ENCODE results near the gene CASP7. TPM values are rescaled to one million over a fixed set of nuclear protein-coding genes. Genes with fewer than 3 reads are reported as not detected.

CASP7 gene
- total RNA-seq, 4 donors from 2014 or later, result 11.6 to 17.2 (median 13.8) TPM

DNA sequence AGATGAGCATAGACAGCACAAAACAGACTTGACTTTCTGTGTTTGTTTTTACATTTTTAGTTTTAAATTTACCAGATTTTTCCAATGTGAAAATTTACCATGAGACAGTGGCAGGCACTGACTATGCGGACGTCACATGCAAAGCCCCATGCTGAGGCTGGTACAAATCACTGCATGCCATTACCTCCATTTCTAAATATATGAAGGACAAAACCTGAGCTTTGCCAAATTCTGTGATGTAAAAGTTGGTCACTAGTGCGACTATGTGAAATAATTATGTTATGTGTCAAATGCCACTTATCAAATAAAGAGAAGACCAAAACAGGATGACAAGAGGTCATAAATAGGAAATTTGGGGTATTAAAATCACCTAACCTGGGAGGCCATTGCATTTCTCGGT, 38.0 kb upstream of the CASP7 start:
- 70 to 96% methylated on average over 4 of the region's 4 CpGs for WGBS, 2 donors
- H3K4me1 ChIP-seq, result no peaks in the 10 kb centered on the region
- DNase-seq, result no peak
- H3K27me3 ChIP-seq, result no peaks in the 10 kb centered on the region
- H3K4me3 ChIP-seq (replicated peaks in 1 of 3), result no peak overlapping the region
- TF ChIP-seq, protein P1, sequence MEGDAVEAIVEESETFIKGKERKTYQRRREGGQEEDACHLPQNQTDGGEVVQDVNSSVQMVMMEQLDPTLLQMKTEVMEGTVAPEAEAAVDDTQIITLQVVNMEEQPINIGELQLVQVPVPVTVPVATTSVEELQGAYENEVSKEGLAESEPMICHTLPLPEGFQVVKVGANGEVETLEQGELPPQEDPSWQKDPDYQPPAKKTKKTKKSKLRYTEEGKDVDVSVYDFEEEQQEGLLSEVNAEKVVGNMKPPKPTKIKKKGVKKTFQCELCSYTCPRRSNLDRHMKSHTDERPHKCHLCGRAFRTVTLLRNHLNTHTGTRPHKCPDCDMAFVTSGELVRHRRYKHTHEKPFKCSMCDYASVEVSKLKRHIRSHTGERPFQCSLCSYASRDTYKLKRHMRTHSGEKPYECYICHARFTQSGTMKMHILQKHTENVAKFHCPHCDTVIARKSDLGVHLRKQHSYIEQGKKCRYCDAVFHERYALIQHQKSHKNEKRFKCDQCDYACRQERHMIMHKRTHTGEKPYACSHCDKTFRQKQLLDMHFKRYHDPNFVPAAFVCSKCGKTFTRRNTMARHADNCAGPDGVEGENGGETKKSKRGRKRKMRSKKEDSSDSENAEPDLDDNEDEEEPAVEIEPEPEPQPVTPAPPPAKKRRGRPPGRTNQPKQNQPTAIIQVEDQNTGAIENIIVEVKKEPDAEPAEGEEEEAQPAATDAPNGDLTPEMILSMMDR (IDR thresholded peaks at IDR 0.05), result no peak
- TF ChIP-seq POLR2A (IDR thresholded peaks at IDR 0.05), result no peak
- H3K27ac ChIP-seq, result no peak overlapping the region
- no peaks in the 10 kb centered on the region for H3K9me3 ChIP-seq
- intact Hi-C loops (cut with DNase I), result no loop called here
- H3K36me3 ChIP-seq, result no peaks in the 10 kb centered on the region

DNA sequence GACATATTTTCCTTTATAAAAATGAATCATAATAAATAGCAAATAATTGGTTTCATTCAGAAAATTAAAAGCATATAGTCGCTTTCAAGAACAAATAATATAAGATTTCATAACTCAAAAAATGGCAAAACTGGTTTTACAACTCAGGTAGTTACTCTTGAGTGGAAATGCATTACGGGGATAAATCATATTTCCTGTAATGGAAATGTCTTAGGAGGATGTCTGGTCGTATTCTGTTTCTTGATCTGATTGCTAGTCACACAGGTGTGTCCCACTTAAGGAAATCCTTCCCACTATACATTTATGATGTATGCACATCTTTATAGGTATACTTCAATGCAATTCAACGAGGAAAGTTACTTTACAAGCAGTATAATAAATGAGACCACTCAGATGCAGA, 36.5 kb upstream of the CASP7 start:
- Histone ChIP-seq H3K4me1 (no peaks in the 10 kb centered on the region), H3K27ac (no peak overlapping the region), H3K4me3 (replicated peaks in 1 of 3) (no peak overlapping the region), H3K27me3 (no peaks in the 10 kb centered on the region), H3K9me3 (no peaks in the 10 kb centered on the region), H3K36me3 (no peaks in the 10 kb centered on the region)
- intact Hi-C loops (cut with DNase I), result no loop called here
- DNase-seq, result no peak
- 89 to 91% methylated on average over 4 of the region's 4 CpGs for WGBS, 2 donors
- no peak for TF ChIP-seq POLR2A (IDR thresholded peaks at IDR 0.05)
- TF ChIP-seq, protein P1 (IDR thresholded peaks at IDR 0.05), result no peak

DNA sequence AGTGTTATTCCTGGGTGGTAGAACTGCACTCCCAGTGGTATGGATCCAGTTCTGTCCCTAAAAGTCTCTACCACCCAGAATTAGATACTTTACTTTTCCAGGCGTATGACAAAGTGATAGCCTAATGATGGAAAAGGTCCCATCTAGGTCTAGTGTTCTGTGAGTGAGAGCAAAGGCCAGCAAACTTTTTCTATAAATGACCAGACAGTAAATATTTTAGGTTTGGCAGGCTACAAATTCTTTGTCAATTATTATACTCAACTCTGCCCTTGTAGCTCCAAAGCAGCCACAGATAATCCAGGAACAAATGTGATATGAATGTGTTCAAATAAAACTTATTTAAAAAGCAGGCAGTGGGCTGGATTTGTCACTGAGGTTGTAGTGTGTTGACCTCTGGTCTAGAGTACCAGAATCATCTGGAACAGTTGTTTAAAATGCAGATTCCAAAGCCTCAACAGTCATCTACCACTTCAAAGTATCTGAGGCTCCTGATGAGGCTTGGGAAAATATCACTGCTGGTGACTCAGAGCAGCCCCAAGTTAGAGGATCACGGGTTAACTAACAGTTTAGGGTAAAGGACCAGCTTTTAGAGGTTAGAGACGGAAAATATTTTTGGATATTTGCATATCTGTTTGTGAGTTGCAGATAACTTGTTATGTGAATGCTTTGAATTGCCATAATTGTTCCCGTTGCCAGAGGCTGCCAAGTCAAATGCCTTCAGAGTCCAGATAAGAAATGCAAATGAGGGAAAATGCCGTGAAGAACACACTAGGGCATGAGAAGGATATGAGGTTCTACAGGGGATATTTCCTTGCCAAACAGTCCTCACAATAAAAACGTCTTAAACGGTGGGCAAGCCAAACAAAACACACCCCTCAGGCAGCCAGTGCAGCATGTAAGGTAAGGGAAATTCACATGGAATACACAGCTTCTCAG, 35.3 kb upstream of the CASP7 start:
- no peak overlapping the region for H3K27ac ChIP-seq
- 33 to 46% methylated on average over 7 of the region's 7 CpGs for WGBS, 2 donors
- H3K4me3 ChIP-seq (replicated peaks in 1 of 3), result no peak overlapping the region
- DNase-seq, result no peak
- no peaks in the 10 kb centered on the region for H3K9me3 ChIP-seq
- intact Hi-C loops (cut with DNase I), result no loop called here
- no peaks in the 10 kb centered on the region for H3K36me3 ChIP-seq
- H3K27me3 ChIP-seq, result no peaks in the 10 kb centered on the region
- no peaks in the 10 kb centered on the region for H3K4me1 ChIP-seq
- TF ChIP-seq, protein P1 (IDR thresholded peaks at IDR 0.05), result no peak
- no peak for TF ChIP-seq POLR2A (IDR thresholded peaks at IDR 0.05)

DNA sequence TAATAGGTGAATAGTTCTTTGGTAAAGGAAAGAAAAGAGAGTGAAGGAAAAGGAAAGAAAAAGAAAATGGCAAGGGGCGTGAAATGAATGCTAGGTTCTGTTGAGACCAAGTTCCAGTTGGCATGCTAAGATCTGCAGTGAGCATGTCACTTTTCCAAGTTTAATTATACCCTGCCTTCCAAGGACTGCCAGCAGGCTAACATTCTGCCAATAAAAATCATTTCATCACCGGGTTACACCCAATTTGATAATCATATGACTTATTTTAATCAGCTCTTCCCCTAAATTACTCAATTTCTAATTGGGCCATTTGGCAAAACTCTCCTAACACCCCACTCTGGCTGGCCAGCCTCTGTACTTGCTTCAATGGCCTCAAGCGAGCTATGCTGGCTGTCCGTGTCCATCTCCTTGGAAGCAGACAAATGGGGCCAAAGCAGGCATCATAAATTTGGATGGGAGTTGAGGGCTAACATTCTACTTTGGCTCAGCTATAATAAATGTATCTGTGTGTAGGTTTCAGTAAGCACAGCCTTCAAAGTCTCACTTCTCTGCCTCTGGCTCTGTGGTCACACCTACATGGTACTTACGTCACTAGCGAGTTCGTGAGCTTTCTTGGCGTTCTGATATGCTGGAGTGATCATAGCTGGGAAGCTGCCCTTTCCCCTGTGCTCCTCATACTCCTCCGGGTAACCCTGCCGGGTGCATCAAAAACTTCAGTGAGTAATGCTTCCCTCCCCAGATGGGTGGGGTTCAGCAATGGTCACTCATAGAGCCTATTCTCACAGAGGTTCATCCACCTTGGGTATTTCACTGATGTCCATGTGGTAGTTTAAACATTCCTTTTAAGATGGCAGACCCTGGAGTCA, 33.1 kb upstream of the CASP7 start:
- intact Hi-C loops (cut with DNase I), result no loop called here
- WGBS, 2 donors, result 85 to 86% methylated on average over 10 of the region's 10 CpGs
- Histone ChIP-seq H3K4me3 (replicated peaks in 1 of 3) (no peak overlapping the region), H3K27ac (no peak overlapping the region), H3K36me3 (no peaks in the 10 kb centered on the region), H3K9me3 (no peaks in the 10 kb centered on the region), H3K4me1 (no peaks in the 10 kb centered on the region), H3K27me3 (no peaks in the 10 kb centered on the region)
- TF ChIP-seq, protein P1 (IDR thresholded peaks at IDR 0.05), result no peak
- no peak for TF ChIP-seq POLR2A (IDR thresholded peaks at IDR 0.05)
- DNase-seq, result no peak
